NCI-H128 (cell line): ENCODE results near the gene CLP1.
"Not testable (repeated sequence)": the region's sequence is repeated elsewhere in the genome, so short reads cannot be mapped to it uniquely, and the experiment has no call there.

Experiments
- DNase-seq: peaks from one replicate; lab custom pipeline; 2025; ENCODE audit not compliant: unreplicated experiment; lab: John Stamatoyannopoulos, UW

Gene CLP1

GRCh38 chr11:57640068-57640800, 17.3 kb upstream of the CLP1 start:
- no peak for DNase-seq

GRCh38 chr11:57641011-57641807, 16.4 kb upstream of the CLP1 start:
- DNase-seq = peak; percentile 22

- no peak for DNase-seq
Observed at GRCh38 chr11:57643802-57644201, 13.8 kb upstream of the CLP1 start.

GRCh38 chr11:57644748-57645688, 12.5 kb upstream of the CLP1 start:
- DNase-seq = peak; percentile 30

- no peak for DNase-seq
Observed at GRCh38 chr11:57645689-57646085, 11.9 kb upstream of the CLP1 start.

GRCh38 chr11:57646194-57646798, 11.3 kb upstream of the CLP1 start:
- DNase-seq = no peak

GRCh38 chr11:57646799-57647303, 10.7 kb upstream of the CLP1 start:
- no peak for DNase-seq

- no peak for DNase-seq
Observed at GRCh38 chr11:57647372-57647771, 10.2 kb upstream of the CLP1 start.

GRCh38 chr11:57647960-57648800, 9.4 kb upstream of the CLP1 start:
- no peak for DNase-seq

GRCh38 chr11:57648801-57649735, 8.5 kb upstream of the CLP1 start:
- DNase-seq = no peak

GRCh38 chr11:57649826-57650738, 7.5 kb upstream of the CLP1 start, which contains the start of gene YPEL4:
Gene YPEL4, minus strand, starts transcription at chr11:57649912. Its CDS starts 2,805 bp downstream, at chr11:57647107.
- no peak for DNase-seq

GRCh38 chr11:57650739-57651090, 6.8 kb upstream of the CLP1 start:
- DNase-seq = no peak

- DNase-seq = no peak
Observed at GRCh38 chr11:57651408-57651807, 6.2 kb upstream of the CLP1 start.

GRCh38 chr11:57652230-57652629, 5.3 kb upstream of the CLP1 start:
- DNase-seq = not testable (repeated sequence)

GRCh38 chr11:57652662-57653061, 4.9 kb upstream of the CLP1 start:
- no peak for DNase-seq

GRCh38 chr11:57653163-57653562, 4.4 kb upstream of the CLP1 start:
- no peak for DNase-seq

- no peak for DNase-seq
Observed at GRCh38 chr11:57656885-57657193, 723 bp upstream of the CLP1 start.

GRCh38 chr11:57658023-57658361, 430 bp downstream of the CLP1 start:
- no peak for DNase-seq
